ENCODE data around the gene COX4I2.

Gene COX4I2

GRCh38 chr20:31690124-31690666 is 52.5 kb downstream of the COX4I2 start:
- H3K36me3 ChIP-seq (ENCODE audit: low read depth) = peaks cover 95% of the 10 kb centered on the region
- H3K27ac ChIP-seq (ENCODE audit: poor library complexity, severe bottlenecking) = peak overlapping the region; percentile 99
- no peaks in the 10 kb centered on the region for H3K9me3 ChIP-seq (ENCODE audit: severe bottlenecking)
- no peak overlapping the region for H3K4me3 ChIP-seq (ENCODE audit: severe bottlenecking)
- DNase-seq (ENCODE audit: low spot score) (no peak), ATAC-seq (ENCODE audit: low read depth) (no peak)
- TF ChIP-seq CTCF (IDR thresholded peaks at IDR 0.05; ENCODE audit: poor library complexity, severe bottlenecking) = no peak
- H3K4me1 ChIP-seq (ENCODE audit: insufficient read depth, poor library complexity, severe bottlenecking) = peaks cover 35% of the 10 kb centered on the region
- H3K27me3 ChIP-seq (ENCODE audit: insufficient read depth, poor library complexity, severe bottlenecking) = no peaks in the 10 kb centered on the region

GRCh38 chr20:31691646-31692275 is 54.0 kb downstream of the COX4I2 start:
- peaks cover 95% of the 10 kb centered on the region for H3K36me3 ChIP-seq (ENCODE audit: low read depth)
- peaks cover 51% of the 10 kb centered on the region for H3K4me1 ChIP-seq (ENCODE audit: insufficient read depth, poor library complexity, severe bottlenecking)
- DNase-seq (ENCODE audit: low spot score) (no peak), ATAC-seq (ENCODE audit: low read depth) (peak; percentile 4; the same call in 1 of the 3 replicates)
- peak overlapping the region; percentile 99 for H3K27ac ChIP-seq (ENCODE audit: poor library complexity, severe bottlenecking)
- no peaks in the 10 kb centered on the region for H3K9me3 ChIP-seq (ENCODE audit: severe bottlenecking)
- TF ChIP-seq CTCF (IDR thresholded peaks at IDR 0.05; ENCODE audit: poor library complexity, severe bottlenecking) = no peak
- no peaks in the 10 kb centered on the region for H3K27me3 ChIP-seq (ENCODE audit: insufficient read depth, poor library complexity, severe bottlenecking)
- no peak overlapping the region for H3K4me3 ChIP-seq (ENCODE audit: severe bottlenecking)

- Histone ChIP-seq H3K27ac (ENCODE audit: poor library complexity, severe bottlenecking) (peak overlapping the region; percentile 99), H3K4me1 (ENCODE audit: insufficient read depth, poor library complexity, severe bottlenecking) (peaks cover 64% of the 10 kb centered on the region), H3K9me3 (ENCODE audit: severe bottlenecking) (no peaks in the 10 kb centered on the region), H3K36me3 (ENCODE audit: low read depth) (peaks cover 94% of the 10 kb centered on the region), H3K27me3 (ENCODE audit: insufficient read depth, poor library complexity, severe bottlenecking) (no peaks in the 10 kb centered on the region), H3K4me3 (ENCODE audit: severe bottlenecking) (no peak overlapping the region)
- DNase-seq (ENCODE audit: low spot score) (no peak), ATAC-seq (ENCODE audit: low read depth) (no peak)
- TF ChIP-seq CTCF (IDR thresholded peaks at IDR 0.05; ENCODE audit: poor library complexity, severe bottlenecking) = no peak
Observed at GRCh38 chr20:31693402-31693801, 55.7 kb downstream of the COX4I2 start.

- no peak for ATAC-seq (ENCODE audit: low read depth)
- no peak for DNase-seq (ENCODE audit: low spot score)
- TF ChIP-seq CTCF (IDR thresholded peaks at IDR 0.05; ENCODE audit: poor library complexity, severe bottlenecking) = no peak
Observed at GRCh38 chr20:31693987-31694661, 56.4 kb downstream of the COX4I2 start.

More at GRCh38 chr20:31693987-31694661, 56.4 kb downstream of the COX4I2 start:
- Histone ChIP-seq H3K4me1 (ENCODE audit: insufficient read depth, poor library complexity, severe bottlenecking) (peaks cover 72% of the 10 kb centered on the region), H3K27me3 (ENCODE audit: insufficient read depth, poor library complexity, severe bottlenecking) (no peaks in the 10 kb centered on the region), H3K9me3 (ENCODE audit: severe bottlenecking) (no peaks in the 10 kb centered on the region), H3K27ac (ENCODE audit: poor library complexity, severe bottlenecking) (peak overlapping the region; percentile 99), H3K36me3 (ENCODE audit: low read depth) (peaks cover 95% of the 10 kb centered on the region), H3K4me3 (ENCODE audit: severe bottlenecking) (no peak overlapping the region)

All from RWPE2 (cell line).